GM18858 (cell line): Measurements from ENCODE around the gene BICD1.
A peak's percentile ranks its signal among the peaks of the same experiment; 100 is the strongest.
"Not testable (repeated sequence)": the region's sequence is repeated elsewhere in the genome, so short reads cannot be mapped to it uniquely, and the experiment has no call there.

Experiments used
- ATAC-seq: cut with Tn5 transposase; IDR thresholded peaks from one replicate; pipeline ENCODE4 v1.9.1; 2021; ENCODE audit not compliant: unreplicated experiment

The BICD1 gene

DNA sequence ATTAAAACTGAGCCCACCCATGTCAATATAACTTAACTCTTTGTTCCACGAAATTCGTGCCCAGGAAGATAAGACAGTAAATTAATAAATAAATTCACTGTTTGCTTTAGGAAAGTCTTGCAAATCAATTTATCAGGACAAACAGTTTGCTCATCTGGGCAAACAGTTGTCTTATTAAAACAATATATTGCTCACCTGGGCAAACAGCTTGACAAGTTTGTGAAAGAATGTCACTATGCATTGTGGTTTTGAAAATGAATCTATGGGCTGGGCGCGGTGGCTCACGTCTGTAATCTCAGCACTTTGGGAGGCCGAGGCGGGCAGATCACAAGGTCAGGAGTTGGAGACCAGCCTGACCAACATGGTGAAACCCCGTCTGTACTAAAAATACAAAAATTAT is 80.5 kb downstream of the BICD1 start:
- ATAC-seq = not testable (repeated sequence)

DNA sequence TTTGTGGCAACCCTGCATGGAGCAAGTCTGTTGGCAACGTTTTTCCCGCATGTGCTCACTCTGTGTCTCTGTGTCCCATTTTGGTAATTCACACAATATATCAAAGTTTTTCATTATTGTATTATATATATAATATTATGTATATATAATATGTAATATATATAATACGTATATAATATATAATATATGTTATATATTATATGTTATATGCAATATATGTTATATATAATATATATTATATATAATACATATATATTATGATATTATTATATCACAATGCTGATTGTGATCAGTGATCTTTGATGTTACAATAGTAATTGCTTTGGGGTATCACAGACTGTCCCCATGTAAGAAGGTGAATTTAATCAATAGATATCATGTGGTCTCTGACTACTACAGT is 84.8 kb downstream of the BICD1 start:
- ATAC-seq = no peak

DNA sequence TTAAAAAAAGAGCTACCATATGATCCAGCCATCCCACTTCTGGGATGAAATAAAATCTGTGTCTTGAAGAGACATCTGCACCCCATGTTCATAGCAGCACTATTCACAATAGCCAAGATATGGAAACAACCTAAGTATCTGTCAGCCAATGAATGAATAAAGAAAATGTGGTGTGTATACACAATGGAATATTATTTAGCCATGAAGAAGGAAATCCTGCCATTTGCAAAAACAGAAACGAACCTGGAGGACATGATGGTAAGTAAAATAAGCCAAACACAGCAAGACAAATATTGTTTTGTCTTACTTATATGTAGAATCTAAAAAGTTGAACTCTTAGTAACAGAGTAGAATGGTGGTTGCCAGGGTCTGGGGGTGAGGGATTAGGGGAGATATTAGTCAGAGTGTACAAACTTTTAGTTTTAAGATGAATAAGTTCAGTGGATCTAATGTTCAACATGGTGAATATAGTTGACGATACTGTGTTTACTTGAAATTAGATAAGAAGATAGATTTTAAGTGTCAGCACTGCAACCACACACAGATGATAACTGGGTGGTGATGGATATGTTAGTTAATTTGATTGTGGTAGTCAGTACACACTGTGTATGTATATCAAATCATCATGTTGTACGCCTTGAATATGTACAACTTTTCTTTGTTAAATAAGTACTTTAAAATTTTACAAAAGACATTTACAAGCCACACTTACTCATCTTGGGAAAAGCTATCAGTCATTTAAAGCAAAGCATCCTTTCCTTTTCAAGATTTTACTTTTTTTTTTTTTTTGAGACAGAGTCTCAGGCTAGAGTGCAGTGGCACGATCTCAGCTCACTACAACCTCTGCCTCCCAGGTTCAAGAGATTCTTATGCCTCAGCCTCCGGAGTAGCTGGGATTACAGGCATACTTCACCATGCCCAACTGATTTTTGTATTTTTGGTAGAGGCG is 89.9 kb downstream of the BICD1 start:
- no peak for ATAC-seq

DNA sequence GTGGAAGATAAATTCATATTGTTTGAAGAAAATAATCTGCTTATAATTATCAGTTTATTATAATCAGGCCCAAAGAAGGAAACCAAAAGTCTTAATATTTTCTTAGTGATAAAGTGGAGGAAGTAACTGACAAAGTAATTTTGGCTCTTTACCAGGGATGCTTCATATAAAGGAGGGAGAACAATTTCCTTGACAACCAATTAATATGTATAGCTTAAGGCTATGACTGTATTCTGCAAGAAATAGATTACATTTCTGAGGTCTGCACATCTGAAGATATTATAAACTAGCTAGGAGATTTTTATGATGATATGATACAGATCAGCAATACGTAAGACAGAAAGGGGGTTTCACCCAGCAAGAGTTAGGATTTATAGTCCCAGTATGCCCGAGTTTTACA is 90.8 kb downstream of the BICD1 start:
- ATAC-seq = no peak

DNA sequence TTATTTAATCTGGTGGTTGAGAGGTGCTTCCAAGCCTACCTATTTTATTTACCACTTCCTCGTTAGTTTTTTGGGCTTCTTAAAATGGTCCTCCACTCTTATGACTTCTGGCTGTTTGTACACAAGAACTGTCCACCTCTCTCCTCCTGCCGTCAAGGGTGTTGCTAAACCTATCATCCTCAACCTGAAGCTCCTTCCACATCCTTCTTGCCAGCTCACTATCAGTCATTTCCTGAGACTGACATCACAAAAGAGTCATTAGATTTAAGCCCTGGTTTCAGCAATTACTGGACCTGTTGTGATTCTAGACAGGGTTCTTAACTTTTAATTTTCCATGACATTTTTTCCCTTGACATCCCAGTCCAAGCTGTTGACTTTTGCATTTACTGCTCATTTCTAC is 91.9 kb downstream of the BICD1 start:
- ATAC-seq = no peak

DNA sequence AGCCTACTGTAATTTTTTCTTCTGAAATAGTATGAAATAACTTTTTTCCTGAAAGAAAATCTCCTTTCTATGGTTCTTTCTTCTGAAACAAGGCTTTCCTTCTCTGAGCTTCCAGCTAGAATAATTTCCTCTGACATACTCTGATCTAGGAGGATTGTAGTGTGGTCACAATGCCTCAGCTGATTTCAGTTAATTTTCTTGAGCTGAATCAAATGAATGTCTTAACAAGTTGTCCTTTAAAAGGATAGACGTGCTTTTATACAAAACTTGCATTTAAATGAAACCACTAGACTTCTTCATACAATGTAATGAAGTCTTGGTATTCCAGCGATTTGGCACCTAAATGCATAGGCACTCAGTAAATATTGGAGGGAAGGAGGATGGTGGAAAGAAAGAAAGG is 94.4 kb downstream of the BICD1 start:
- ATAC-seq = no peak

DNA sequence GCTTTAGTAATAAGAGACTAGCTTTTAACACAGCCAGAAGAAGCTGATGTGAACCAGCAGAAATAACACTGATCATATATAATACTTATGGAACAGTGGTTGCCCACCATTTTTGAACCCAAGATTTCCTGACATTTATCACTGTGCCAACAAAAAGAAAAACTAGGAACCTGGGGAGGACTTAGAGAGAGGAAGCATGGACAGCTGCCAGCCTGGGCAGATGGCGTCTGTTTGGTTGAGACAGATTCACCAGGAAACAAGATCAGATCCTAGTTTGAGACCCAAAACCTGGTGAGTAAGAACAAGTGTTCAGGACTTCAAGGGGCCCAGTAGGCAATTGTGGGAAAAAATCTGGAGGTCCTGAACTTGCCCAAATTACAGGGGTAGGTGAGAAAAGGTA is 95.3 kb downstream of the BICD1 start:
- ATAC-seq = no peak

DNA sequence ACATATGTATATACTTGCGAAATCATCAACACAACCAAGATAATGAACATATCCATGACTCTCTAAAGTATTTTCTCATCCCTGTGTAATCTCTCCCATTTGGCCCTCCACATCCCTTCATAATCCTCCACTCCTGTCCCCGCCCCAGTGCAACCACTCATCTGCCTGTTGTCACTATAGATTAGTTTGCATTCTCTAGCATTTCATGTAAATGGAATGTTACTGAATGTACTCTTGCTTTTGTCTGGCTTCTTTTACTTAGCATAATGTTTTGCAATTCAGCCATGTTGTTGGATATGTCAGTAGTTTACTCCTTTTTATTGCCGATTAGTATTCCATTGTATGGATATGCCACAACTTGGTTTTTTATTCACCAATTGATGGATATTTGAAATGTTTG is 99.1 kb downstream of the BICD1 start:
- no peak for ATAC-seq

DNA sequence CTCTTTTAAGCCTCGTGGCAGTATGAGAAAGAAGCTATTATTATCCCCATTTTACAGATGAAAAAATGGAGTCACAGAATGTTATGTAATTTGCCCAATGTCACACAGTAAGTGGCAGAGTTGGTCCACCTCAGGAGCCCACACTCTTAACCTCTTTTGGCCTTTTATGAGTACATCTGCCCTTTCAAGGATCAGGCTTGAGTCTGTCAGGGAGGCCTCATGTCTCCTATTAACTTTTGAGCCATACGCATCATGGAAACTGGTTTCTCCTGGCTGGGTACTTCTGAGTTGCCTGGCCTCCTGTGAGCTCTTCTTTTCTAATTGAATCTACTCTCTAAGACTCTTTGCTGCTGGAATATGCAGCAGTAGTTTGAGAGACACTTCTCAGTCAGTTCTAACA is 101.7 kb downstream of the BICD1 start:
- no peak for ATAC-seq

DNA sequence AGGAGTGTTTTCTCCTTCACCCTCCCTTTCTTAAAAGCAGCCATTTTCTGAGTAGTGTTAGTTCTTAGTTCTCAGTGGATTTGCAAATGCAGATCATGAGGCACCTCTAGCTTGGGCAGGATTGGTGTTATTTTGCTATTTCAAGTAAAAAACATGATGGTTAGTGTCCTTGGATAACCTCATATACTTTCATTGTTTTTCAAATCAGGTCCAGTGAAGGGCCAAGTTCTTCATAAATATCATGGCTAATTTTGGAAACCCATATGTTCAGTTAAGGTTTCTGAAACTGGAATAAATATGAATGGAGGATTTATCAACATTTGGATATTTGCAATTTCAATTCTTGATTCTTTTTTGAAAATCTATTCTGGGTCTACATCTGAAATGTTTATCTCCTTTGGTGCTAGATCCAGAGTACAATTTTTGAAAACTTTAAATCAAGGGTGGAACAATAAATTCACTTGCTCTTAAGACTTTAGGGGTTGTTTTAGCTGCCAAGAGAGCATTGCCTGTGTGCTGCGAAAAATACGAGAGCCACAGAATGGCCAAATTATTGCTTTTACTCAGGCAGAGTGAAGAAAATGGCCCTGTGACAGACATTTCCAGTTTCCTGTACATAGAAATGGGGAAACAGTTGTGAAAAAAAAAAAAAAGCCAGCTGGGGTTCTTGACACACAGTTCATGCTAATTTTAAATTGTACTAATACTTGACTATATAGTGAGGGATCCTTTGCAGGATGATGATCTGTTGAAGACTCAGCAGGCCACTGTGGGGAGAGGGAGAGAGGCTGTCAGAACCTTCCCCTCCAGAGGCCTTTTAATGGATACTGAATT is 104.6 kb downstream of the BICD1 start:
- no peak for ATAC-seq

DNA sequence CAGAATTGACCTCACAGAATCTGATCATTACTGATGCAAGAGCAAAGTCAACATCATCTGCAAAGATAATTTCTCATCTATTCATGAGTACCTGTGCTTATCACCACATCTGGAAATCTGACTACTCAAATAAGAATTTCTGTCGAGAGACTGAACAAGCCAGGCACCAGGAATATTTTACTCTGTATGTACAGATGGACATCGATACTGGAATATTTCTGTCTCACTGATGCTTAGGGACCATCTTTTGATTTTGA is 105.2 kb downstream of the BICD1 start:
- ATAC-seq = no peak

DNA sequence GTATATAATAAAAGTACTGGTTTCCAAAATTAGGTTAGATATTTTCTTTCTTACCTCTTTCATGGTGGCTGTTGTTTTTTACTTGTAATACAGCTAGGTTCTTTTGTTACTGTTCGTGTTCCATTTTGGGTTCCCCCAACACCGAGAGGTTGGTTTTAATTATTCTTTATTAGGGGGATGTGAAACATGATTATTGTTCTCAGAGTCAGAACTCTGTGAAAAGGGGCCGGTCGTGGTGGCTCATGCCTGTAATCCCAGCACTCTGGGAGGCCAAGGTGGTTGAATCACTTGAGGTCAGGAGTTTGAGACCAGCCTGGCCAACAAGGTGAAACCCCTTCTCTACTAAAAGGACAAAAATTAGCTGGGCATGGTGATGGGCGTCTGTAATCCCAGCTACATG is 108.1 kb downstream of the BICD1 start:
- ATAC-seq = no peak

DNA sequence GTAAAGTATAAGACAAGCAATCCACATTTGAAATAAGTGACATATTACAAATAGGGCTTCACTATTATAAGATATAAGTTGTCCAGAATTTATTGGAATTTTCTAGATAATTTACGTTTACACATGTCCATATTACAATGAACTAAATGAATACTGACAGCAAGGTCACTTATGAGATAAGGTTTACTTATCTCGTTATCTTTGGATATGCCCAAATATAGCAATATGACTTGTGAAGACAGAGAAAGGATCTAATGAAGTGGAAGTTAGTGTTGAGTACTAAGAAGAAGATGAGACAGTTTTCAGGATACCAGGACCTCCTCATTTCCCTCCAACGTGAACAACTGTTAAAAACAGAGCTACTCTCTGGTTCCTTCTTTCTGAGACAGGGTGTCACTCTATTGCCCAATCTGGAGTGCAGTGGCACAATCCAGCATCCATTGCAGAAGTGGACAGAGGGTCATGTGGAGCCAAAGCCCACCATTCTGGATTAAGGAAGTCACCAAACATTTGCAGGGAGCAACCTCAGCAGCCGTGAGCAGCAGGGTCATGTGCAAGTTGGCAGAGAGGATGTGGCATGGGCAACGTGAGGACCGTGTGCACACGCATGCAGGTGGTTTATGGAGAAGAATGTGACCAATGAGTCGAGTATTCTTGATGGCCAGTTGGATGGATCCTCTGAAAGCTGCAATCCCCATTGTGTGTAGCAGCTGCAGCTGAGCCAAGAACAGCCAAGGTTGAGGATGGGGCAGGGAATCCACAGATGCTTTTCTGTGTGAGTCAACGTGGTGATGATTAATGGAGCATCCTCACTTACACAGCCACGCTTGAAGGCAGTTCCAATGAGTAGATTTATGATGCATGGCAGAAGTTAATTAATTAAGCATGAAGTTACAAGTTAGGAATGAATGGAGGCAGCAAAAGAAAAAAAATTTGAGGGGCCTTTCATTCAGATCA is 111.0 kb downstream of the BICD1 start:
- ATAC-seq = no peak

DNA sequence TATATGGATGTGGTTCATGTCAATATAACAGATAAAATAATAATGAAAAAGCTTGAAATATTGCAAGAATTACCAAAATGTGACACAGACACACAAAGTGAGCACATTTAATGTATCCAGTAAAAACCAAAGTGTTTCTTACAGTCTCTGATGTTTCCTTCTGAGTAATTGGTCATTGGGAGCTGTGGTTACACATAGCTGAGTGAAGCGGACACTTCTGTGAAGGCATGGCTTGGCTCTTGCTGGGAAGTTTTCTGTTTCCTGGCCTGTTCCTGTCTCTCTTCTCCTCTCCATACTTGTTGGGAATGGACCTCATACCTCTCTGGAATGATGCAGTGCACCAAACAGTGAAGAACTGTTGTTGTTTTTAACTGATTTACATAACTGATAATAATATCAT is 117.3 kb downstream of the BICD1 start:
- ATAC-seq = no peak

DNA sequence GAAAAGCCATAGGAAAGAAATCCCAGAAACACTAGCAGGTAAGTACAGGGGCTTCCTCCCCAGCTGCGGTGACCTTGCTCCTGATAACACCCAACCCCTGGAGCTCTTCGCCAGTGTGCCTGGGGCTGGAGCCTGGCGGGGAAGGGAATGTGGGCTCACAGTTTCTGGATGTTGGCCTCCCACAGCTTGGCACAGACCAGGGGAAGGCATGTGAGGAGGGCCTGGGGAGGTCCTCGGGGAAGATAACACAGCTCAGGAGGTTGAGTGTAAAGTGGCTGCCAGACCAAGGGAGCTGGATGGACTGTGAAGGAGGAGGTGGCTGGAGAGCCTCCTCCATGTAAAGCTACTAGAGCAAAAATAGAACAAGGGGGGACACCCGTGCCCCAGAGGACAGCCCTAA is 120.1 kb downstream of the BICD1 start:
- ATAC-seq = no peak

DNA sequence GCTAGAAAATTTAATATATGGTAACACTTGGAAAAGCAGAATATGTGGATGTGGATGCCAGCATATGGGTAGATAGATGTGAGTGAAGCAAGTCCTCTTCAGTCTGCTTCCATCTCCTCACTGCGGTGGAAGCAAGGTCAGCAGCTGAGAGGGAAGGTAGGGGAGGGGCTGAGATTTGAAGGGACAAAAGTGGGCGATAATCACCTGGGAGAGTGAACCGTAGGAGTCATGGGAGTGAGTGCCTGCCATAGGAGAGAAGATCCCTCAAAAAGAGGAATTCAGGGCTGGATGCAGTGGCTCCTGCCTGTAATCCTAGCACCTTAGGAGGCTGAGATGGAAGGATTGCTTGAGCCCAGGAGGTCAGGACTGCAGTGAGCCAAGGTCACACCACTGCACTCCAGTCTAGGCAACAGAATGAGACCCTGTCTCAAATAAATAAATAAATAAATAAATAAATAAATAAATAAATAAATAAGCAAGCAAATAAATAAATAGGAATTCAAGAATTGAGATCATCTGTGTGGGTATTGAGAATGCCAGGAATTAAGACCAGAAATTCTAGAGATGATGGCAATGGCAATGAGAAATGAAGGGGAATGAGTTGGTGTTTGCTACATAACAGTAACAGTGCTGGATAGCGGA is 123.4 kb downstream of the BICD1 start:
- ATAC-seq = no peak

DNA sequence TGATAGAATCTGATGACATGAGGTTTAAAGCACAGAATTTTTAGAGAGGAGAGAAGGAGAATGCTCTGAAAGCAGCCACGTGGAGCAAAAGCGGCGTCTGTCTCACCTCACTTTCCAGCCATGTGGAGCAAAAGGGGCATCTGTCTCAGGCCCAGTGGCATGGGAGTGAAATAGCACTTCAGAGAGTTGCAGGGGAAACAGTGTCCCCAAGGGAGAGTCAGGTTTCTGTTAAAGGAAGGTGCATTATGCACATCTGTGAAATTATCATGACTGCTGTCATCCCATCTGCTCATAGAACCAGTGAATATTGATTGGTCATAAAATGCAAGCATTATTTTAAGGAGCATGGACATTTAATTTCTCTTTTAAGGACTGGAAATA is 124.0 kb downstream of the BICD1 start:
- peak; percentile 53 for ATAC-seq

DNA sequence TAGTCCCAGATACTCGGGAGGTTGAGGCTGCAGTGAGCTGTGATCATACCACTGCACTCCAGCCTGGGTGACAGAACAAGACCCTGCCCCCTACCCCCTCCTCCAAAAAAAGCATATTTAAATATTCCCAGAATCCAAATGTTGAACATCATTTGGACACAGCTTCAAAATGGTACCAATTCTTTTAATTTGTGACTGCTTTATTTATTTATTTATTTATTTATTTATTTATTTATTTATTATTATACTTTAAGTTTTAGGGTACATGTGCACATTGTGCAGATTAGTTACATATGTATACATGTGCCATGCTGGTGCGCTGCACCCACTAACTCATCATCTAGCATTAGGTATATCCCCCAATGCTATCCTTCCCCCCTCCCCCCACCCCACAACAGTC is 124.7 kb downstream of the BICD1 start:
- not testable (repeated sequence) for ATAC-seq

DNA sequence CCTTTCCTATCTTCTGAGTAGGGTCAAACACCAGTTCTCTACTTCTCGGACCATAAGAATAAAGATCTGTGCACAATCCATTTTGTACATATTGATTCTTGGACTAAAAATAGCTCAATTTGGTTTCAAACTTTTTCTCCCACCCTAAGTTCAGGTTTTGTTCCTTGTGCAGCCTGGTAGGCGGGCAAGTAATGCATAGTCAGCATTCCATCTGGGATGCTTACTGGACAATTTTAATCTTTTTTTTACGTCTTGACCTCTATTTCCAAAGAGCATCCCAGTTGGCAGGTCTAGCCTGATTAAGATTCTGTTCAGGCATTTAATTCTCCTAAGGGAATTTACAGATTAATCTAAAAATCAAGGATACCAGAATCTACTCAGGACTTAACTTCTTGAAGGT is 126.9 kb downstream of the BICD1 start:
- ATAC-seq = no peak

DNA sequence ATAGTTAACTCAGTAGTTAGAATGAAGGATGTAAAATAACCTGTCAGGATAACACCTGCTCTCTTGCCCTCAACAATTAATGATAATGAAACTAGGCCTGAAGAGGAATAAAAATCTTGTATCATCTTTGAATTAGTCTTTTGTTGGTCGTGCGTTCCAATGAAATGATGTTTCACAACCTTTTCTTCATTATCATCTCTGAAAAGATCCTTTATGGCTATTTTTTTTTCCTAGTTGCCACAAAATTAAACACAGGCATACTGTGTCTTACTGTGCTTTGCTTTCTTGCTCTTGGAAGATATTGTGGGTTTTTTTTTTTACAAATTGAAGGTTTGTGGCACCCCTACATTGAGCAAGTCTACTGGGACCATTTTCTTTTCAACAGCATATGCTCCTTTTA is 128.6 kb downstream of the BICD1 start:
- ATAC-seq = no peak

DNA sequence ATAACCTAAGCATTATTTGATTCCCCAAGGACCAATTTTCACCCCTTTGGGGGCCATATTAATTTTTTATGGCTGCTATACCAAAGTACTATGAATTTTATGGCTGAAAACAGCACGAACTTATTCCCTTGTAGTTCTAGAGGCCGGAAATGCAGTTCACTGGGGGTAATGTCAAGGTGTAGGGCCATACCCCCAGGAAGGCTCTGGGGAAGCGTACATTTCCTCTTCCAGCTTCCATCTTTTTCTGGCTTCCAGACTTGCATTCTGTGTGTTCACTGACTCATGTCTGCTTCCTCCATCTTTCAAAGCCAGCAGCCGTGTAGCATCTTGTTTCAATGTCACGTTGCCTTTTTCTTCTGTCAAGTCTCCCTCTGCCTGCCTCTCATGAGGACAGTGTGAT is 133.5 kb downstream of the BICD1 start:
- ATAC-seq = no peak
